Trophoblast cell (in vitro differentiated cells and primary cell): ENCODE measurements around the gene IL1R1.

Source experiments
- DNase-seq, 2 donors: peaks; one replicate each; pipeline ENCODE4 v3.0.0-alpha.2; 2016
- H2AFZ ChIP-seq: 2 replicates; pipeline ENCODE4 v1.6.1; 2013; ENCODE audit warnings: low read length, moderate library complexity, mild to moderate bottlenecking; ENCODE audit not compliant: insufficient read depth, poor library complexity
- H2AK5ac ChIP-seq: 2 replicates; pipeline ENCODE4 v1.6.1; 2013; ENCODE audit warnings: mild to moderate bottlenecking, low read length
- H2BK120ac ChIP-seq: 2 replicates; pipeline ENCODE4 v1.6.1; 2013; ENCODE audit warnings: low read length, mild to moderate bottlenecking, moderate library complexity; ENCODE audit not compliant: insufficient read depth, poor library complexity
- H2BK12ac ChIP-seq: 2 replicates; pipeline ENCODE4 v1.6.1; 2013; ENCODE audit warnings: mild to moderate bottlenecking, low read length, moderate library complexity
- H2BK5ac ChIP-seq: 2 replicates; pipeline ENCODE4 v1.6.1; 2013; ENCODE audit warnings: low read length, low read depth, moderate library complexity, mild to moderate bottlenecking; ENCODE audit not compliant: poor library complexity
- H3K14ac ChIP-seq: 2 replicates; pipeline ENCODE4 v1.6.1; 2013; ENCODE audit warnings: mild to moderate bottlenecking, low read length
- H3K18ac ChIP-seq: 2 replicates; pipeline ENCODE4 v1.6.1; 2013; ENCODE audit warnings: mild to moderate bottlenecking, low read length
- H3K23ac ChIP-seq: 2 replicates; pipeline ENCODE4 v1.6.1; 2013; ENCODE audit warnings: low read length
- H3K27ac ChIP-seq: 2 replicates; pipeline ENCODE4 v1.5.1; 2013; ENCODE audit warnings: low read depth, mild to moderate bottlenecking, inconsistent platforms, low read length, moderate library complexity
- H3K27me3 ChIP-seq: 2 replicates; pipeline ENCODE4 v1.6.1; 2013; ENCODE audit warnings: inconsistent platforms, mild to moderate bottlenecking, low read length, moderate library complexity; ENCODE audit not compliant: insufficient read depth
- H3K36me3 ChIP-seq, 2 experiments: 1 replicate in 1 of 2; 2 replicates in 1 of 2; pipeline ENCODE4 v1.6.1; 2013; ENCODE audit warnings: low read length in 2 of 2, mild to moderate bottlenecking in 2 of 2, moderate library complexity in 1 of 2; ENCODE audit not compliant: insufficient read depth in 2 of 2, control insufficient read depth in 1 of 2
- H3K4ac ChIP-seq: 2 replicates; pipeline ENCODE4 v1.6.1; 2013; ENCODE audit warnings: low read depth, mild to moderate bottlenecking, low read length, moderate library complexity
- H3K4me1 ChIP-seq, 2 experiments: 1 replicate in 1 of 2; 2 replicates in 1 of 2; pipeline ENCODE4 v1.6.1; 2013; ENCODE audit warnings: low read length in 2 of 2, mild to moderate bottlenecking in 2 of 2, moderate library complexity in 1 of 2; ENCODE audit not compliant: insufficient read depth in 2 of 2, control insufficient read depth in 1 of 2
- H3K4me2 ChIP-seq: 2 replicates; pipeline ENCODE4 v1.6.1; 2013; ENCODE audit warnings: inconsistent platforms, mild to moderate bottlenecking, low read length, moderate library complexity
- H3K4me3 ChIP-seq: 2 replicates; pipeline ENCODE4 v1.5.1; 2013; ENCODE audit warnings: mild to moderate bottlenecking, low read depth, low read length, inconsistent platforms
- H3K79me1 ChIP-seq: one replicate; pipeline ENCODE4 v1.6.1; 2013; ENCODE audit warnings: low read length
- H3K79me2 ChIP-seq: 2 replicates; pipeline ENCODE4 v1.6.1; 2013; ENCODE audit warnings: low read length, mild to moderate bottlenecking; ENCODE audit not compliant: control insufficient read depth, insufficient read depth, poor library complexity
- H3K9ac ChIP-seq: 2 replicates; pipeline ENCODE4 v1.6.1; 2013; ENCODE audit warnings: mild to moderate bottlenecking, low read length
- H3K9me3 ChIP-seq: 2 replicates; pipeline ENCODE4 v1.6.1; 2013; ENCODE audit warnings: low read depth, mild to moderate bottlenecking, control low read depth, inconsistent platforms, low read length; ENCODE audit not compliant: insufficient read depth
- H4K12ac ChIP-seq: 2 replicates; pipeline ENCODE4 v1.6.1; 2013; ENCODE audit warnings: low read depth, mild to moderate bottlenecking, low read length, moderate library complexity
- H4K8ac ChIP-seq: 2 replicates; pipeline ENCODE4 v1.6.1; 2013; ENCODE audit warnings: low read depth, mild to moderate bottlenecking, low read length, moderate library complexity
- H4K91ac ChIP-seq: one replicate; pipeline ENCODE4 v1.6.1; 2013; ENCODE audit warnings: low read depth, mild to moderate bottlenecking, low read length, moderate library complexity
- WGBS: extraction: QIAGEN DNeasy Blood & Tissue Kit; methylation state at CpG from one replicate; pipeline ENCODE4 v1.1.7; 2013; ENCODE audit warnings: missing lambda C conversion rate; ENCODE audit not compliant: insufficient read length, insufficient coverage; ENCODE audit errors: extremely low coverage; 5-methylcytosine and 5-hydroxymethylcytosine counted together

IL1R1 gene

DNA sequence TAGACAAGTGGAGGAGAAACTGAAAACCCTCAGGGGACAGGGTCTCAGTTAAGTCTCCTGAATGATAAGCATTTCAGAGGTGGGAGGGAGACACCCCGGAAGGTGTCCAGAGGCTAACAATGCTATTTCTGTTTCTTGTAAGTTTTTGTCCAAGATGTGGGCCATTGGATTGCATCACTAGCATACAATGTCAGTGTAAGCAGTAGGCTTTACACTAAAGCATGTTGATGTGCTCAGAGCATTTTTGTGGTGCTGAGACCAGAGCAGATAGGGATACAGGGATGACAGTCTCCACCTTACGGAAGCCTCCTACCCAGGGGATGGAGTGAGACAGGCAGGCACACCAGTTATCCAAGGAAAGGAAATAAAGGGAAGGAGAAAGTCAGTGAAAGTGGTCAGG lies 2.2 kb upstream of the IL1R1 start:
- peaks cover 9% of the 10 kb centered on the region for H3K79me1 ChIP-seq
- H3K9me3 ChIP-seq: peaks cover 4% of the 10 kb centered on the region
- peaks cover 0 to 19% of the 10 kb centered on the region in 2 experiments for H3K4me1 ChIP-seq
- peaks cover 8% of the 10 kb centered on the region in 2 experiments for H3K36me3 ChIP-seq
- WGBS: no CpG with 5 or more reads among the region's 2 CpGs
- H3K4me2 ChIP-seq: no peak overlapping the region
- no peak overlapping the region for H2AK5ac ChIP-seq
- no peak overlapping the region for H3K9ac ChIP-seq
- H2BK12ac ChIP-seq: no peak overlapping the region
- H3K18ac ChIP-seq: no peak overlapping the region
- no peak overlapping the region for H3K27ac ChIP-seq
- no peak overlapping the region for H4K12ac ChIP-seq
- H3K79me2 ChIP-seq: peaks cover 7% of the 10 kb centered on the region
- no peak overlapping the region for H3K4me3 ChIP-seq
- H3K23ac ChIP-seq: no peak overlapping the region
- H3K14ac ChIP-seq: no peak overlapping the region
- no peak overlapping the region for H3K4ac ChIP-seq
- H4K91ac ChIP-seq: no peak overlapping the region
- H2AFZ ChIP-seq: no peak overlapping the region
- H3K27me3 ChIP-seq: no peaks in the 10 kb centered on the region
- H4K8ac ChIP-seq: no peak overlapping the region
- no peak overlapping the region for H2BK5ac ChIP-seq
- no peak overlapping the region for H2BK120ac ChIP-seq
- DNase-seq: peak in 1 of 2 donors; percentile 55

DNA sequence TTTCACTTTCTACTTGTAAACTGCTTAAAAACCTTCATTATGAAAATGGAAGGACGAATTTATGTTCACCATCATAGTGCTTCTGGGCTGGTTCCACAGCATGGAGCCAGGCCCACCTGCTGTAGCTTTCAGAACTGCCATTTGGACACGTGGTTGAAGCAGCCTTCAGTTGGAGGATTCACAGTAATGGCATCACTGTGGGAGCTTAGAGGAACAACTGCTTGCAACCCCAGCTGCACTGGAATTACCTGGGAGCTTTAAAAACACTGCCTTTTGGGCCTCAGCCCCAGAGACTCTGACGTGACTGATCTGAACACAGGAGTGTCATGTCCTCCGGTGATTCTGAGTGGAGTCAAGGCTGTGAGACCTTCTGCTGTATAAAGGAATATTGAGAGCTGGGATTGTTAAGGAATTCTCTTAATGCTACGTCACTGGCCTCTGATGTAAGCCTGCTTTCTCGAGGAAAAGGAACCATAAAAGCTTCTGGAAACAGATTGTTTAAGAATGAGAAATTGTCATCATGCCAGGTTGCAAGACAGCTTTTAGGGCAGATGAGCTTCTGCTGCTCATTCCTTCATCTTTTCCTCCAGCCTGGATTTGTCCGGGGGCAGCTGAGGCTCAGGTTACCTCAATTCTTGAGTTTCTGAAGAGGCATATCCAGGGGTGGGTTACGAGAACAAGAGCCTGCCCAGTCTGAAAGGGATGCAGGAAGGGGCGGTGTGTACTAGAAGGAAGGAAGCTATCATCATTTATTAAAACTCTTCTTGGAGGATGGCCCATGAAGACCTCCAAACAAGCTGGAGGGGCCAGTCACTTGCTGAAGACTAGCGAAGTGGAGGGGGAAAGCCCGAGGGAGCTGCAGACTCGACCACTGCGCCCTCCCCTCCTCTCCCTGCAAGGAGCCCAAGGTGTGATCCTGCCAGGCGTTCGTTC lies 1.3 kb upstream of the IL1R1 start:
- H4K91ac ChIP-seq: no peak overlapping the region
- H2BK5ac ChIP-seq: no peak overlapping the region
- H3K36me3 ChIP-seq: peaks cover 11 to 12% of the 10 kb centered on the region in 2 experiments
- no peak overlapping the region for H2BK12ac ChIP-seq
- peak; percentile 49 to 80 for DNase-seq
- H3K79me1 ChIP-seq: peaks cover 9% of the 10 kb centered on the region
- peaks cover 7% of the 10 kb centered on the region for H3K79me2 ChIP-seq
- no CpG with 5 or more reads among the region's 15 CpGs for WGBS
- H3K14ac ChIP-seq: peak overlapping the region; percentile 2
- H3K4me2 ChIP-seq: no peak overlapping the region
- H3K4me1 ChIP-seq: peaks cover 0 to 19% of the 10 kb centered on the region in 2 experiments
- no peak overlapping the region for H3K18ac ChIP-seq
- no peaks in the 10 kb centered on the region for H3K27me3 ChIP-seq
- no peak overlapping the region for H2AFZ ChIP-seq
- peak overlapping the region; percentile 8 for H2BK120ac ChIP-seq
- no peak overlapping the region for H3K9ac ChIP-seq
- no peak overlapping the region for H3K4me3 ChIP-seq
- H4K12ac ChIP-seq: peak overlapping the region; percentile 6
- H3K4ac ChIP-seq: no peak overlapping the region
- H2AK5ac ChIP-seq: no peak overlapping the region
- H3K27ac ChIP-seq: no peak overlapping the region
- H4K8ac ChIP-seq: no peak overlapping the region
- no peak overlapping the region for H3K23ac ChIP-seq
- peaks cover 7% of the 10 kb centered on the region for H3K9me3 ChIP-seq

DNA sequence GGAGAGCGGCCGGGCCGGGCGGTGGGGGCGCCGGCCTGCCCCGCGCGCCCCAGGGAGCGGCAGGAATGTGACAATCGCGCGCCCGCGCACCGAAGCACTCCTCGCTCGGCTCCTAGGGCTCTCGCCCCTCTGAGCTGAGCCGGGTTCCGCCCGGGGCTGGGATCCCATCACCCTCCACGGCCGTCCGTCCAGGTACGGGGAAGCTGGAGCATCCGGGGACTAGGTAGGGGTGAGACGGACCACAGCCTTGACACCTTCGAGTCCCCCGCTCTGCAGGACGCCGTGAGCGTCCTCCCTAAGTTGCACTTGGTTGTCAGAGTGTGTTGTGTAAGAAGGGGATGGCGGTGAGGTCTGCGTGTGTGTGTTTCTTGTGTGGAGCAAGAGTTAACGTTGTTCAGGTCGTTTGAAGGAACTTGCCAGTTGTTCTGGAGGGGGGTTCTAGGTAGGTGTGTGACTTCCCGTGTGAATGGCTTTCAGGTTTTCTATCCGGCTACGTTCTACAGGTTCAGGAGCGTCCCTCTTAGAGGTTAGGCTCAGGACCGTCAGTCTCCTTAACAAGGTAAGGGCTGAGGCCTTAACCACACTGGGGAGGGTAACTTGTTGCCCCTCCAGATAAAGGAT lies 393 bp downstream of the IL1R1 start:
- no peak for DNase-seq
- H3K79me2 ChIP-seq: peaks cover 7% of the 10 kb centered on the region
- H2BK12ac ChIP-seq: peak overlapping the region; percentile 87
- peak overlapping the region; percentile 68 for H3K27ac ChIP-seq
- peak overlapping the region; percentile 69 for H3K4me3 ChIP-seq
- peak overlapping the region; percentile 67 for H4K91ac ChIP-seq
- H2BK120ac ChIP-seq: peak overlapping the region; percentile 77
- peak overlapping the region; percentile 56 for H4K8ac ChIP-seq
- H2AK5ac ChIP-seq: no peak overlapping the region
- no CpG with 5 or more reads among the region's 42 CpGs for WGBS
- peaks cover 9% of the 10 kb centered on the region for H3K79me1 ChIP-seq
- H2AFZ ChIP-seq: peak overlapping the region; percentile 51
- H3K36me3 ChIP-seq: peaks cover 17 to 18% of the 10 kb centered on the region in 2 experiments
- peak overlapping the region; percentile 35 for H3K9ac ChIP-seq
- no peaks in the 10 kb centered on the region for H3K27me3 ChIP-seq
- H3K18ac ChIP-seq: peak overlapping the region; percentile 48
- no peak overlapping the region for H3K23ac ChIP-seq
- peak overlapping the region; percentile 47 for H2BK5ac ChIP-seq
- peak overlapping the region; percentile 92 for H3K4me2 ChIP-seq
- H3K14ac ChIP-seq: peak overlapping the region; percentile 42
- peak overlapping the region; percentile 9 for H4K12ac ChIP-seq
- H3K4me1 ChIP-seq: peaks cover 0 to 19% of the 10 kb centered on the region in 2 experiments
- H3K4ac ChIP-seq: peak overlapping the region; percentile 10
- peaks cover 10% of the 10 kb centered on the region for H3K9me3 ChIP-seq

DNA sequence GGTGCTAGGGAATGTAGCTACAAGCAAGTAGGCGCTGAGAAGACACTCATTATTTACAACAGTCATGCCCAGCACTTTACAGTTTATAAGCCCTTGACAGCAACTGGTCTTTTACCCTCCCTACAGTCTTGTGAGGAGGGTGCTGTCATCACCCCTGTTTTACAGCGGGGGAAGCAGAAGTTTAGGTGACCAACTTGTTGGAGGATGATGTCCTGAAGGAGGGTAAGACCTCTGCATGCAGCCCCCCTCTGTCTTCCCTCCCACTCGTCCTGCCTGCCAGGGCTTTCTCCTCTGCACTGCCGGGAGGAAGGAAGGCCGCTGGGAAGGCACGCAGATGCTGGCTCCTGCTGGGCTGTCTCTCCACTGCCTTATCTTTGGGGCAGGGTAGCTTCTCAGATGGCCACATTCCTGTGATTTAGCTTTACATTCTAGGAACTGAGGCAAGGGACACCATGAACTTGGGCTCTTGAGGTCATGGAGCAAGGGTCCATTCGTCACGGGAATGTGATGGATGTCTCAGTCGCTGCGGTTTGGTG lies 972 bp downstream of the IL1R1 start:
- Histone ChIP-seq H3K14ac (no peak overlapping the region), H3K79me1 (peaks cover 9% of the 10 kb centered on the region), H4K12ac (no peak overlapping the region), H2BK5ac (peak overlapping the region; percentile 47), H3K4me2 (peak overlapping the region; percentile 92), H4K8ac (no peak overlapping the region), H3K27me3 (no peaks in the 10 kb centered on the region), H2AFZ (no peak overlapping the region), H2BK12ac (no peak overlapping the region), H3K36me3 (peaks cover 17 to 18% of the 10 kb centered on the region in 2 experiments), H3K18ac (peak overlapping the region; percentile 48), H2AK5ac (no peak overlapping the region), H3K4ac (peak overlapping the region; percentile 36), H3K4me3 (no peak overlapping the region), H3K27ac (no peak overlapping the region), H2BK120ac (no peak overlapping the region), H3K79me2 (peaks cover 7% of the 10 kb centered on the region), H3K4me1 (peaks cover 0 to 19% of the 10 kb centered on the region in 2 experiments), H4K91ac (peak overlapping the region; percentile 67), H3K9me3 (peaks cover 10% of the 10 kb centered on the region), H3K23ac (no peak overlapping the region), H3K9ac (no peak overlapping the region)
- DNase-seq: peak in 1 of 2 donors; percentile 50
- no CpG with 5 or more reads among the region's 10 CpGs for WGBS
